Epithelial cell of proximal tubule (primary cell): ENCODE results near the gene SMLR1. TPM values are rescaled to one million over a fixed set of nuclear protein-coding genes. Genes with fewer than 3 reads are reported as not detected.

Experiments used
- DNase-seq: peaks from one replicate; pipeline ENCODE4 v3.0.0-alpha.2; 2011; ENCODE audit warnings: low read depth
- H3K4me3 ChIP-seq: 2 replicates; pipeline ENCODE4 v1.5.1; 2011; ENCODE audit warnings: low read depth, mild to moderate bottlenecking, low read length
- total RNA-seq: library from RNA; depleted of rRNA; stranded (reverse); fragments of >200 nt; gene quantifications from 2 replicates; pipeline ENCODE4 v1.2.3, GENCODE V29; 2015
- TF ChIP-seq, protein P1 (sequence below): conservative IDR thresholded peaks from 2 replicates; pipeline ENCODE4 v1.5.1; 2012; ENCODE audit warnings: low read depth, mild to moderate bottlenecking, low read length

SMLR1 gene
- total RNA-seq, 1 donor from 2014 or later, result not detected

GRCh38 chr6:130862370-130862769 is 35.2 kb downstream of the SMLR1 start:
- no peak overlapping the region for H3K4me3 ChIP-seq
- DNase-seq, result no peak
- TF ChIP-seq, protein P1, sequence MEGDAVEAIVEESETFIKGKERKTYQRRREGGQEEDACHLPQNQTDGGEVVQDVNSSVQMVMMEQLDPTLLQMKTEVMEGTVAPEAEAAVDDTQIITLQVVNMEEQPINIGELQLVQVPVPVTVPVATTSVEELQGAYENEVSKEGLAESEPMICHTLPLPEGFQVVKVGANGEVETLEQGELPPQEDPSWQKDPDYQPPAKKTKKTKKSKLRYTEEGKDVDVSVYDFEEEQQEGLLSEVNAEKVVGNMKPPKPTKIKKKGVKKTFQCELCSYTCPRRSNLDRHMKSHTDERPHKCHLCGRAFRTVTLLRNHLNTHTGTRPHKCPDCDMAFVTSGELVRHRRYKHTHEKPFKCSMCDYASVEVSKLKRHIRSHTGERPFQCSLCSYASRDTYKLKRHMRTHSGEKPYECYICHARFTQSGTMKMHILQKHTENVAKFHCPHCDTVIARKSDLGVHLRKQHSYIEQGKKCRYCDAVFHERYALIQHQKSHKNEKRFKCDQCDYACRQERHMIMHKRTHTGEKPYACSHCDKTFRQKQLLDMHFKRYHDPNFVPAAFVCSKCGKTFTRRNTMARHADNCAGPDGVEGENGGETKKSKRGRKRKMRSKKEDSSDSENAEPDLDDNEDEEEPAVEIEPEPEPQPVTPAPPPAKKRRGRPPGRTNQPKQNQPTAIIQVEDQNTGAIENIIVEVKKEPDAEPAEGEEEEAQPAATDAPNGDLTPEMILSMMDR, result no peak

- TF ChIP-seq, protein P1, result no peak
- H3K4me3 ChIP-seq, result no peak overlapping the region
These were observed 36.4 kb downstream of the SMLR1 start for GRCh38 chr6:130863415-130864230.

GRCh38 chr6:130864344-130864743 is 37.1 kb downstream of the SMLR1 start:
- no peak overlapping the region for H3K4me3 ChIP-seq
- TF ChIP-seq, protein P1, result no peak
- DNase-seq, result no peak

More at GRCh38 chr6:130863415-130864230, 36.4 kb downstream of the SMLR1 start:
- no peak for DNase-seq

DNA sequence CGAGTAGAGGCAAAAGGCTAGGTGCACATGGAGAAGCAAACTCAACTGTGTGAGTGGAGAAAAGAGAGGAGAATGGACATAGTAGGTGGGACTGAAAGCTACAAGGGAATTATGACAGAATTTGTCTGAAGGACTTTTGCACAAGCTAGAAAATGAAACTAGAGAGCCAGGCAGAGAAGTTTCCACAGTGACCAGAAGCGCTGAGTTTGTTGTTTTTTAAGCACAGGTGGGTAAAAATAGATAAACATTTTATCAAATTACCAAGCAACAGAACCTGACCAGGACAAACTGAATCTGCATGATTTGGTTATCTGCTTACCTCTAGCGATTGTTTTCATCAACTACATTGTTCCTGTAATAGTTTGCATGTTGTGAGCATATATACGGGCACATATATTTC is 38.6 kb downstream of the SMLR1 start:
- TF ChIP-seq, protein P1, result no peak
- DNase-seq, result no peak
- no peak overlapping the region for H3K4me3 ChIP-seq

DNA sequence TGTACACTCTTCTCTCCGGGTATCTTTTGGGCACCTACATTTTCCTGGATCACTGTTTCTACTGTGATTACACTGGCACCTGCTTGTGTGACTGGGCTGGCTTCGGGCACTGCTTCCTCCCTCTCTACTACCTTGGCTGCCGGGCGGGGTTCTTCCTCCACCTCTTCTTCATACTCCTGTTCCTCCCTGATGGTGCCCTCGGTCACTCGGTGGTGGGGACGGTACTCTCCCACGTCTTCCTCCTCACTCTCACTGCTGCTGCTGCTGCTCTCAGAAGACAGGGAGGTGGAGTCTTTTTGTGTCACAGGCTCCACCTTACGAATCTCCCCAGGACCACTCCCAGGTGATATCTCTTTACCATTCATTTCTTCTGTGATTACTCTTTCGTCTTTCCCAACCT is 42.5 kb downstream of the SMLR1 start:
- DNase-seq, result no peak
- TF ChIP-seq, protein P1, result no peak

GRCh38 chr6:130870179-130870880 is 43.1 kb downstream of the SMLR1 start:
- H3K4me3 ChIP-seq, result no peak overlapping the region
- TF ChIP-seq, protein P1, result no peak
- DNase-seq, result no peak

More for the DNA sequence above, 42.5 kb downstream of the SMLR1 start:
- H3K4me3 ChIP-seq, result no peak overlapping the region
